Esophagus (tissue), 2 donors: Measurements from ENCODE around the gene PLAAT1. TPM values are rescaled to one million over a fixed set of nuclear protein-coding genes. Genes with fewer than 3 reads are reported as not detected.
A peak's percentile ranks its signal among the peaks of the same experiment; 100 is the strongest.

Source experiments
- H3K27ac ChIP-seq, 2 donors: one replicate each; pipeline ENCODE4 v1.5.1; 2013; ENCODE audit warnings: low read depth in 2 of 2, mild to moderate bottlenecking in 2 of 2, inconsistent platforms in 1 of 2, low read length in 1 of 2, moderate library complexity in 1 of 2
- H3K27me3 ChIP-seq, 2 donors: one replicate each; pipeline ENCODE4 v1.6.1; 2013; ENCODE audit warnings: low read length in 2 of 2, control low read depth in 1 of 2, mild to moderate bottlenecking in 1 of 2; ENCODE audit not compliant: insufficient read depth in 2 of 2, control insufficient read depth in 1 of 2
- H3K36me3 ChIP-seq, 2 donors: one replicate each; pipeline ENCODE4 v1.6.1; 2013; ENCODE audit warnings: low read length in 1 of 2; ENCODE audit not compliant: control insufficient read depth in 2 of 2, insufficient read depth in 2 of 2
- H3K4me1 ChIP-seq, 2 donors: one replicate each; pipeline ENCODE4 v1.6.1; 2013; ENCODE audit warnings: low read length in 1 of 2; ENCODE audit not compliant: control insufficient read depth in 2 of 2, insufficient read depth in 2 of 2
- H3K4me3 ChIP-seq, 2 donors: one replicate each; pipeline ENCODE4 v1.5.1; 2013; ENCODE audit warnings: low read length in 2 of 2, mild to moderate bottlenecking in 2 of 2, low read depth in 1 of 2, moderate library complexity in 1 of 2
- H3K9me3 ChIP-seq, 2 donors: one replicate each; pipeline ENCODE4 v1.6.1; 2013; ENCODE audit warnings: mild to moderate bottlenecking in 2 of 2, low read depth in 1 of 2, low read length in 1 of 2, moderate library complexity in 1 of 2; ENCODE audit not compliant: control insufficient read depth in 2 of 2, insufficient read depth in 1 of 2
- WGBS, 2 donors: extraction: QIAGEN DNeasy Blood & Tissue Kit; methylation state at CpG; one replicate each; pipeline ENCODE4 v1.1.7; 2013; 5-methylcytosine and 5-hydroxymethylcytosine counted together
- polyA plus RNA-seq, 2 donors: library from polyadenylated mRNA; stranded (reverse); fragments of 200-250 nt; gene quantifications; one replicate each; pipeline ENCODE4 v1.2.3, GENCODE V29; 2013
- donor health status: healthy with polysubstance abuse.
- donor health status: Bipolar disorder and iron deficiency.

Gene PLAAT1
- polyA plus RNA-seq, 2 donors: 3.6 to 6.3 TPM

- no peaks in the 10 kb centered on the region for H3K36me3 ChIP-seq
- H3K9me3 ChIP-seq: no peaks in the 10 kb centered on the region
- WGBS, 2 donors: 91 to 92% methylated on average over 3 of the region's 3 CpGs
- no peaks in the 10 kb centered on the region for H3K4me1 ChIP-seq
- no peak overlapping the region for H3K27ac ChIP-seq
- no peak overlapping the region for H3K4me3 ChIP-seq
- no peaks in the 10 kb centered on the region for H3K27me3 ChIP-seq
These were observed 2.5 kb downstream of the PLAAT1 start for GRCh38 chr3:193243571-193243970.

- Histone ChIP-seq H3K27me3 (no peaks in the 10 kb centered on the region), H3K36me3 (no peaks in the 10 kb centered on the region), H3K4me1 (no peaks in the 10 kb centered on the region), H3K9me3 (no peaks in the 10 kb centered on the region), H3K4me3 (no peak overlapping the region), H3K27ac (no peak overlapping the region)
- WGBS, 2 donors: 83 to 97% methylated on average over 2 of the region's 2 CpGs
These were observed 7.9 kb downstream of the PLAAT1 start for GRCh38 chr3:193248848-193249468.

GRCh38 chr3:193250492-193250891, 9.5 kb downstream of the PLAAT1 start:
- Histone ChIP-seq H3K4me1 (no peaks in the 10 kb centered on the region), H3K27ac (peak overlapping the region; percentile 37 to 75), H3K27me3 (no peaks in the 10 kb centered on the region), H3K9me3 (no peaks in the 10 kb centered on the region), H3K36me3 (no peaks in the 10 kb centered on the region), H3K4me3 (peak overlapping the region in 1 of 2 donors; percentile 19)
- 55 to 64% methylated on average over 4 of the region's 4 CpGs for WGBS, 2 donors

GRCh38 chr3:193253986-193254660, 13.1 kb downstream of the PLAAT1 start:
- WGBS, 2 donors: 49% methylated on average over 3 of the region's 3 CpGs

GRCh38 chr3:193261970-193262369, 20.9 kb downstream of the PLAAT1 start:
- H3K4me1 ChIP-seq: no peaks in the 10 kb centered on the region
- no peak overlapping the region for H3K27ac ChIP-seq
- WGBS, 2 donors: 92 to 94% methylated on average over 1 of the region's 1 CpG
- H3K27me3 ChIP-seq: no peaks in the 10 kb centered on the region
- H3K36me3 ChIP-seq: no peaks in the 10 kb centered on the region
- no peaks in the 10 kb centered on the region for H3K9me3 ChIP-seq
- no peak overlapping the region for H3K4me3 ChIP-seq

More at GRCh38 chr3:193253986-193254660, 13.1 kb downstream of the PLAAT1 start:
- Histone ChIP-seq H3K27ac (no peak overlapping the region), H3K36me3 (no peaks in the 10 kb centered on the region), H3K27me3 (no peaks in the 10 kb centered on the region), H3K4me3 (no peak overlapping the region), H3K4me1 (no peaks in the 10 kb centered on the region), H3K9me3 (no peaks in the 10 kb centered on the region)

- 83 to 92% methylated on average over 5 of the region's 5 CpGs for WGBS, 2 donors
- H3K36me3 ChIP-seq: no peaks in the 10 kb centered on the region
These were observed 21.7 kb downstream of the PLAAT1 start for GRCh38 chr3:193262707-193263106.

GRCh38 chr3:193269343-193270028, 28.5 kb downstream of the PLAAT1 start:
- H3K9me3 ChIP-seq: no peaks in the 10 kb centered on the region
- no peak overlapping the region for H3K27ac ChIP-seq
- no peaks in the 10 kb centered on the region for H3K27me3 ChIP-seq
- WGBS, 2 donors: 77 to 78% methylated on average over 3 of the region's 3 CpGs
- no peaks in the 10 kb centered on the region for H3K36me3 ChIP-seq
- no peaks in the 10 kb centered on the region for H3K4me1 ChIP-seq
- H3K4me3 ChIP-seq: no peak overlapping the region

More at GRCh38 chr3:193262707-193263106, 21.7 kb downstream of the PLAAT1 start:
- Histone ChIP-seq H3K4me3 (no peak overlapping the region), H3K9me3 (no peaks in the 10 kb centered on the region), H3K27me3 (no peaks in the 10 kb centered on the region), H3K27ac (no peak overlapping the region), H3K4me1 (no peaks in the 10 kb centered on the region)

GRCh38 chr3:193270451-193270850, 29.4 kb downstream of the PLAAT1 start:
- Histone ChIP-seq H3K4me3 (no peak overlapping the region), H3K4me1 (no peaks in the 10 kb centered on the region), H3K27me3 (no peaks in the 10 kb centered on the region), H3K36me3 (no peaks in the 10 kb centered on the region), H3K9me3 (no peaks in the 10 kb centered on the region), H3K27ac (no peak overlapping the region)
- 52 to 69% methylated on average over 3 of the region's 3 CpGs for WGBS, 2 donors

GRCh38 chr3:193271101-193271840, 30.2 kb downstream of the PLAAT1 start:
- H3K27ac ChIP-seq: no peak overlapping the region
- H3K4me1 ChIP-seq: no peaks in the 10 kb centered on the region
- no peaks in the 10 kb centered on the region for H3K36me3 ChIP-seq
- H3K9me3 ChIP-seq: no peaks in the 10 kb centered on the region
- H3K27me3 ChIP-seq: no peaks in the 10 kb centered on the region
- 76 to 83% methylated on average over 3 of the region's 3 CpGs for WGBS, 2 donors
- H3K4me3 ChIP-seq: no peak overlapping the region
